ENCODE measurements around the gene PNMA8C. TPM values are rescaled to one million over a fixed set of nuclear protein-coding genes. Genes with fewer than 3 reads are reported as not detected.

The PNMA8C gene
- not detected for total RNA-seq

DNA sequence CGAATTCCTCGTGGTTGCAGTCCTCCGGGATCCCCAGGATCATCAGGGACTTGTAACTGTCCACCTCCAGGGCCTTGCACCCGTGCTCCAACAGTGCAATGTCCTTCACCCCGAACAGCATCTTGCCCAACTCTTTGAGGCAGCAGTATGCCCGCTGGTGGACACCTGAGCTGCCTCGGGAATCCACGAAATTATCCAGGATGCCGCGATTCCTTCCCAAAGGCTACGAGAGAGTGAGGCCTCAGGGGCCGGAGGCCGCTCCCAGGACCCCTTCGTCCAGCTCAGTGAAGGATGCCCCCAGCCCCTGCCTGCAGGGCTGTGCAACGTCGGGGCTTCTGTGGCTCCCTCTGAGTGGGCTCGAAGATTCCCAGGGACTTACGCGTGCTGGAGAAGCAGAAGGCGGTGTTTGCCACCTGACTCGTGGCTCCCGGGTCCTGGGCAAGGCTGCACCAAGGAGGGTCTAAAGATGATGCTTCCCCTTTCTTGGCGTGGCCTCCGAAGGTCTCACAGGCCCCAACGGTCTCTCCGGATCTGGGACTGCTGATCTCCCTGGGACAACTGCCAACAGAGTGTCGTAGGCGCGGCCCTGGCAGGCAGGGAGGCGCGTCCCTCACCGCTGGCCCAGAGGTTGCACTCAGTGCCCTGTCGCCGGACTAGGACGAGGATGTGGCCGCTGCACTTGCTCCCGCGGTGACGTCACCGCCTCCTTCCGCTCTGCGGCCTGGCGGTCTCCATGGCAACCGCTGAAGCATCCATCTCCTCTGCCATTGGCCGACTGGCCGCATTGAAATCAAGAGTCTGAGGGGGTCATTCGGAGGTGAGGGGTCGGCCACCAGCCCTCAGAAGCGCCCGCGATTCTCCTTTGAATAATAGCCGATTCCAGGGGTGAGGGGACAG is at the start of gene PNMA8C:
PNMA8C (minus strand) TSS at position 698 of the 897 bp plus-strand sequence; CDS start at position 121, 577 bp downstream.
- CTCF ChIA-PET: interaction anchor here (0.5 to 1.4 kb wide), 2 partner anchors 17 to 276 kb away, joined by 3 read pairs; no protein-coding TSS in a partner anchor
- Mint-ChIP-seq H3K36me3 (ENCODE audit: low read depth) (no peaks in the 10 kb centered on the region), H3K27ac (peak within 1 kb of the TSS; percentile 26), H3K4me3 (peak within 1 kb of the TSS; percentile 23), H3K9me3 (no peaks in the 10 kb centered on the region), H3K4me1 (peaks cover 26% of the 10 kb centered on the region), H3K27me3 (peaks cover 68% of the 10 kb centered on the region)
- peak; percentile 65 for DNase-seq
- POLR2A ChIA-PET: no interaction called here

DNA sequence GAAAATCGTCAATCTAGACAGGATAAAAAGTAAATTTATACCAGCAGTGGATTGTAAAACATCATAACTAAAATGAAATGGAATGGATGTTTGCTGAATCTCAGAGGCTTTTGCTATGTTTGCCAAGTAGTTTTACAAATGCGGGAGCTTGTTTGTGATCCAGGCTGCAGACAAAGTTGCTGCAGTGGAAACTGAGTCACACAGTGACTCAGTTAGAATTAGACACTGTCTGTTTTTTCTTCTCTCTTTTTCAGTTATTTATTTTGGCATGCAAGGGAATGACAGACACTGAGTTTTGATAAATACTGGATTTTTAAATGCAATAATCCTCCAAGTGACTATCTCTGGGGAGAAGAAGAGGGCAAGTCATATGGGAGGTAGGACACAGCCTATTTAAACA is 47.2 kb upstream of the PNMA8C start:
- Mint-ChIP-seq H3K4me1 (peaks cover 4% of the 10 kb centered on the region), H3K4me3 (no peak overlapping the region), H3K9me3 (no peaks in the 10 kb centered on the region), H3K27me3 (peaks cover 39% of the 10 kb centered on the region), H3K27ac (no peak overlapping the region), H3K36me3 (ENCODE audit: low read depth) (no peaks in the 10 kb centered on the region)
- no peak for DNase-seq
- ChIA-PET CTCF (no interaction called here), POLR2A (no interaction called here)

DNA sequence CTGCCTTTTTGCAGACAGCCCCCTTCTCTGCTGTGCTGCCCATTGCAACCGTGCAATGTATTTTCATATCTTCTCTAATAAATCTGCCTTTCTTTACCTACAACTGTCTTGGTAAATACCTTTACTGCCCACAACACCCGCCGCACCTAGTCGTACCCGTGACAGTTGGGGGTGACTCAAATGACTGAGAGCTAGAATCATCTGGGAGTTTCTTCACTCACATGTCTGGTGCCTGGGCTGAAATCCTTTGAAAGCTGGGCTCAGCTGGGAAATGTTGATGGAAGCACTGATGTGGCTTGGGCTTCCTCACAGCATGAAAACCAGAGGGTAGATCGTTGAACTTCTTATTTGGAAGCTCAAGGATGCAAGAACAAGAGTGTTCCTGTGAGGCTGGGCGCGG is 45.5 kb upstream of the PNMA8C start:
- Mint-ChIP-seq H3K27me3 (peaks cover 47% of the 10 kb centered on the region), H3K9me3 (no peaks in the 10 kb centered on the region), H3K36me3 (ENCODE audit: low read depth) (no peaks in the 10 kb centered on the region), H3K4me3 (no peak overlapping the region), H3K27ac (no peak overlapping the region), H3K4me1 (peaks cover 4% of the 10 kb centered on the region)
- CTCF ChIA-PET: interaction anchor here (0.6 to 1.2 kb wide), 4 partner anchors 9 to 366 kb away, joined by 3 read pairs; no protein-coding TSS in a partner anchor
- no peak for DNase-seq
- POLR2A ChIA-PET: no interaction called here

DNA sequence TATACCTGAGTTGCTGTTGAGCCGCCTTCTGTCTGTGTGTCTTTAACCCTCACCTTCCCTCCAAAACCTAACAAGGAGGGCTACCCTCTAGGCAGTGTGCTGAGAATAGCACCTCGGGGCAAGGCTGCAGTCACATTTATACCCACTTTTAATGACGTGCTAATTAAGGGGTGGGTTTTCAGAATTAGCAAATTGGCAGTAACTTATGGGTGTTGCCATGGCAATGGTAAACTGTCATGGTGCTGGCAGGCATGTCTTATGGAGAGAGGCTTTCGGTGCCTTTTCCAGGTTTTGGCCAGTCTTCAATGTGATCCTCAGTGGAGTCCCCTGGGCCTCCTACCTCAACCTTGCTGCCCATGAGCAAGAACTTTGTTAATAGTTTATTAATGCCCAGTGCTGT is 43.9 kb upstream of the PNMA8C start:
- ChIA-PET CTCF (no interaction called here), POLR2A (no interaction called here)
- H3K4me1 Mint-ChIP-seq: no peaks in the 10 kb centered on the region
- no peak overlapping the region for H3K27ac Mint-ChIP-seq
- H3K9me3 Mint-ChIP-seq: no peaks in the 10 kb centered on the region
- no peak overlapping the region for H3K4me3 Mint-ChIP-seq
- no peak for DNase-seq
- H3K27me3 Mint-ChIP-seq: peaks cover 44% of the 10 kb centered on the region
- no peaks in the 10 kb centered on the region for H3K36me3 Mint-ChIP-seq (ENCODE audit: low read depth)

DNA sequence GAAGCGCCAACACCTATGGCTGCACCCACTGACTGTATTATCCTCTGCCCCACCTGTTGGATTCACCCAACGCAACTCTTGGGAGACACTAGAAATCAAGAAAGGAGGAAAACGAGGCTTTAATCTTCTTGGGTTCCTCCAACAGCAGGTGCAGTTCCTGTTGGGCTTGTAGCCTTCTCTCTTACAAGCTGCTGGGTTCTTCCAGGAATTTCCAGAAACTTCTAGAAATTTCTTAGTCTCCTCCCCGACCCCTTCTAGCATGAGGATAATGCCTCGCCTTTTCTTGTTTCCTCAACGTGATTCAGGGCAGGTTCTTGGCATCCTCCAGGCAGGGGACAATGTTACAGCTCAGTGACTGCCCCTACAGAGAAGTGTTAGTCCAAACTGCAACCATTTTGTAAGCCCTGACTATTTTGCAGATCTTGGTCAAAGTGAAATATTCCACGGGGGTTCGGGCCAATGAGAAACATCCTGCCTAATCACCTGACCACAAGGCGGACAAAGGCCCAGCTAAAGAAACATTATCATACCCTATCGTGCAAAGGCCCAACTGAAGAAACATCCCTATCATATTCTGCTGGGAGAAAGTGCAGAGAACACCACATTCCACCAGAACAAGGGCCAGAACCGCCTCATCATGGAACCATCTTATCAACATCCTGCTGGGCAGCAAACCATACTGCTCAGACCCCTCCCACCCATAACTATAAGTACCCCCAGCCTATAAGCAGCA is 43.2 kb upstream of the PNMA8C start:
- H3K4me3 Mint-ChIP-seq: no peak overlapping the region
- H3K27ac Mint-ChIP-seq: no peak overlapping the region
- no peaks in the 10 kb centered on the region for H3K36me3 Mint-ChIP-seq (ENCODE audit: low read depth)
- H3K27me3 Mint-ChIP-seq: peaks cover 46% of the 10 kb centered on the region
- H3K4me1 Mint-ChIP-seq: no peaks in the 10 kb centered on the region
- POLR2A ChIA-PET: no interaction called here
- H3K9me3 Mint-ChIP-seq: no peaks in the 10 kb centered on the region
- DNase-seq: no peak
- CTCF ChIA-PET: no interaction called here

DNA sequence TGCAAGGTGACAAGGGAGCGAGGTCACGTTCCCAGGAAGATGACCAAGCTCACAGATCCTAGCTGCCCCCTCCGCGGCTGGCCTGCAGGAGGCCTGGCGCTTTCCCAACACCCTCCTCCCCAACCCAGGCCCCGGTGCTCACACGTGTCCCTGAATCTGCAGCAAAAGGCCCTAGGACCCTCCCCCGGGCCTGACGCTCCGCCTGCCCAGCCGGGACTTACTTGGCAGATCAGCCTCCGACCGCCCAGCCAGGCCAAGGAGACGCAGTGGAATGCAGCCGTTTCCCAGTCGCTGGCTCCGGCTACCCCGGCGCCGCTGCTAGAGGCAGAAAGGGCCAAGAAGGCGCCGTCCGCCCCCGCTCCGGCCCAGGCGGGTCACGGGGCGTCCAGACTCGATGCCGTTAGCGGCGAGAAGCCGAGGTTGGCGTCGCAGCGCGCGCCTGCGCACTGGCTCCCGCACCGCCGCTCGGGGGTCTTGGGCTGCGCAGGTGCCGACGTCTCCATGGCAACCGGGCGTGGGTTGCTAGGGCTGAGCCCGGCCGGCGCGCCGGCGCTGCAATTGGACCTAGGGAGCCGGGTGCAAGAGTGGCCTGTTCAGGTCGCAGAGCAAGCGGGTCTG is 42.5 kb upstream of the PNMA8C start, which contains the start of gene PNMA8A:
PNMA8A (minus strand) TSS at position 448 of the 618 bp plus-strand sequence. CDS start 528 bp downstream, outside the sequence.
- no peaks in the 10 kb centered on the region for H3K4me1 Mint-ChIP-seq

DNA sequence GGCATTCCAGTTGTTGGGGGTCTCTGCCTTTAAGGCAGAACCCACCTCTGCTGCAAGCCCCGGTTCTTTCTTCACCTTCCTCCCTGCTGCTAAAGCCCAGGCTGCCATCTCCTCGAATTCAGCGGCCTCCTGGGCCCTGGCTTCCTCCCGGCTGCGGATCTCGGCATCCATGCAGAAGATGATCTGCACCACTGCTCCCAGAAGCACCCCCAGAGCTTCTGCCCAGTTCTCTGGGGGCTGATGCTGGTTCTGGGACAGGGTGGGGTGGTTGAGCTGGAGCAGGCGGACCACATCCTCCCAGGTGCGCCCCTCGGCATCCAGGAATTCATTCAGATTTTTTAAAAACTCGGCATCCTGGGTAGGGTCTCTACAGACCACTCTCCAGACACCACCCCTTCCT is 41.6 kb upstream of the PNMA8C start:
- H3K27me3 Mint-ChIP-seq: peaks cover 43% of the 10 kb centered on the region
- H3K4me3 Mint-ChIP-seq: no peak overlapping the region
- H3K27ac Mint-ChIP-seq: no peak overlapping the region
- ChIA-PET CTCF (no interaction called here), POLR2A (no interaction called here)
- no peaks in the 10 kb centered on the region for H3K36me3 Mint-ChIP-seq (ENCODE audit: low read depth)
- no peaks in the 10 kb centered on the region for H3K4me1 Mint-ChIP-seq
- no peaks in the 10 kb centered on the region for H3K9me3 Mint-ChIP-seq
- DNase-seq: no peak

More for the DNA sequence above, 42.5 kb upstream of the PNMA8C start, which contains the start of gene PNMA8A:
- Mint-ChIP-seq H3K4me3 (no peak within 1 kb of the TSS), H3K27ac (no peak within 1 kb of the TSS), H3K36me3 (ENCODE audit: low read depth) (no peaks in the 10 kb centered on the region), H3K27me3 (peaks cover 46% of the 10 kb centered on the region), H3K9me3 (no peaks in the 10 kb centered on the region)
- CTCF ChIA-PET: no interaction called here
- POLR2A ChIA-PET: no interaction called here
- no peak for DNase-seq

DNA sequence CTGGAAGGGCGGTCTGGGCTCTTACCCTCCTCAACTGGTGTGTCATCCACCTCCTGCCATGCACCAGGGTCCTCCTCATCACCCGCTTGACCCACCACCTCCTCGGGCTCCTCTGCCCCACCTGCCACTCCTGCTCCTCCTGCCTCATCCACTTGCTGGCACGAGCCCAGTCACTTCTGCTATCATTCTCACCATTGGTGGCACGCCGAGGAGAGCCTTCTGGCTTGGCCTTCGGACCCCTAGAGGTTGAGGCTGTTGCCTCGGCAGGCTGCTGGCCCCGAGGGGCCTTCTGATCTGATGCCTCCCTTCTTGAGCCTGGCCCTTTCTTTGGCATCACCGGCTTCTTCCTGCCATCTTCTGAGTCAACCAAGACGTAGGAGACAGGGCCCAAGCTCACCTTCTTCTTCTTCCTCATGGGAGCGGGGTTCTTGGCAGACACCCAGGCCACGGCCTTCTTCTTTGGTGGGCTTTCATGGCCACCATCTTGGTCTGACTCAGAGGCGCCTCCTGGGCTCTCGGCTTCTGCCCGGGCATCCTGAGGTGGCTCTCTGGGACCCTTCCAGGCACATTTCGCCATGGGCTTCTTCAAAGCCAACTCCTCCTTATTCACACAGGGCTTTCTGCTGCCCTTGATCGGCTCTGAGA is 40.9 kb upstream of the PNMA8C start:
- ChIA-PET POLR2A (no interaction called here), CTCF (no interaction called here)
- no peak for DNase-seq
- Mint-ChIP-seq H3K27ac (no peak overlapping the region), H3K36me3 (ENCODE audit: low read depth) (no peaks in the 10 kb centered on the region), H3K27me3 (peaks cover 45% of the 10 kb centered on the region), H3K4me1 (no peaks in the 10 kb centered on the region), H3K4me3 (no peak overlapping the region), H3K9me3 (no peaks in the 10 kb centered on the region)

DNA sequence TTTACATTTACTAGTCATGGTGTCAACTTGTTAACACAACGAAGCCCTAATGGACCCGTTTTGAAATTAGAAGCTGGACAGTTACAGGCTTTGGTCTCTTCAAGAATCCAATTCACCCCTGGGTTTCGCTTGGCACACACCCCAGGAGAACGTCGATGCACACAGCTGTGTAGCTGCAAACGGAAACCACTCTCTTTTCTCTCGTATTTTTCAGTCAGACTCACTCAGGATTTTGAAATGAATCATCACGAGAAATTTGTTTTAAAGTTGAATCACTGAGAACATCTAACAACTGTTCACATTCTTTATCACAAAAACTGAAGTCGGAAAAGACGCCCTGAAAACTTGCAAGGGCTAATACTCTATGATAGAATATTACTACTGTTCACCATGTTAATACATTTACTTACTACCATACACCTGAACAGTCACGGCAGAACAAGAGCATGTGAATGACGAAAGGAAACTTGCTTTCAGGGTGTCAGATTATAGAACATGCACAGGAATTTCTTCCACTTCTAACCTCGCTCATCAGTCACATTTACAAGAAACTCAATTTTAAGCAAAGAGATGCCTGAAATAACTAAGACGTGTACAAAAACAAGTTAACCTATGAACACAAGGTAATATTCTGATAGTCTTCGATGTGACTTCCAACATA is 37.9 kb upstream of the PNMA8C start:
- ChIA-PET CTCF (interaction anchor here (1.6 kb wide), 1 partner anchor 71 kb away, joined by 4 read pairs; no protein-coding TSS in a partner anchor), POLR2A (no interaction called here)
- Mint-ChIP-seq H3K36me3 (ENCODE audit: low read depth) (no peaks in the 10 kb centered on the region), H3K9me3 (no peaks in the 10 kb centered on the region), H3K27ac (no peak overlapping the region), H3K4me1 (no peaks in the 10 kb centered on the region), H3K27me3 (peaks cover 21% of the 10 kb centered on the region), H3K4me3 (no peak overlapping the region)
- no peak for DNase-seq

DNA sequence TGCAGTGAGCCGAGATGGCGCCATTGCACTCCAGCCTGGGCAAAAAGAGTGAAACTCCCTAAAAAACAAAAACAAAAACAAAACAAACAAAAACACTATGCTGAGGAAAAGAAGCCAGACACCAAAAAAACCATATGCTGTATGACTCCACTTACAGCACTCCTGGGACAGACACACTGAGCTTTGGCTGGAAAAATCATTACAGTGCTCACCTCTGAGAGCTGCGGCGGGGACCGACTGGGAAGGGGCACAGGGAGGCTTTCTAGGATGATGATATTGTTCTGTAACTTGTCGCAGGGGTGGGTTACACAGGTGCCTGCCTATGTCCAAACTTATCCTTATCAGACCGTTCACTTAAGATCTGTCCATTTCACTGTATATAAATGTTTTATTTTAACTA is 34.8 kb upstream of the PNMA8C start:
- CTCF ChIA-PET: interaction anchor here (0.6 kb wide), 1 partner anchor 110 kb away, joined by 3 read pairs; no protein-coding TSS in a partner anchor
- no peaks in the 10 kb centered on the region for H3K9me3 Mint-ChIP-seq
- POLR2A ChIA-PET: no interaction called here

DNA sequence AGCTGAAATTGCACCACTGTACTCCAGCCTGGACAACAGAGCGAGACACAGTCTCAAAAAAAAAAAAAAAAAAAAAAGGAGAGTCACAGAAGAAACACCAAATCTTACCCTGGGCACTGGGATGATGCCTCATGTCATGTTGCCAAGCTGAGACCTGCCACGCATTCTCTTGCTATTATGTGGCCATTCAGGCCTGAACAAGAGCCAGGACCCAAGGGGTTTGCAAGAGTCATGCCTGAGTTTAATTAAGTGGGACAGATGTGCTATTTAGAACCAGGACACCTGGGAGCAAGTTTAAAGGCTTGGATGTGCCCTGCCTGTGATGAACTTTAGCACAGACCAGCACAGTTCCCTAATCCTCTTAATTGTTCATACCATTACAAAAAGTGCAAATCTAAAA is 32.8 kb upstream of the PNMA8C start:
- ChIA-PET POLR2A (no interaction called here), CTCF (no interaction called here)
- DNase-seq: no peak
- Mint-ChIP-seq H3K36me3 (ENCODE audit: low read depth) (no peaks in the 10 kb centered on the region), H3K27ac (no peak overlapping the region), H3K27me3 (peaks cover 14% of the 10 kb centered on the region), H3K4me3 (no peak overlapping the region), H3K9me3 (no peaks in the 10 kb centered on the region), H3K4me1 (no peaks in the 10 kb centered on the region)

More for the DNA sequence above, 34.8 kb upstream of the PNMA8C start:
- Mint-ChIP-seq H3K27ac (no peak overlapping the region), H3K4me1 (no peaks in the 10 kb centered on the region), H3K4me3 (no peak overlapping the region), H3K27me3 (peaks cover 10% of the 10 kb centered on the region), H3K36me3 (ENCODE audit: low read depth) (no peaks in the 10 kb centered on the region)
- DNase-seq: no peak

DNA sequence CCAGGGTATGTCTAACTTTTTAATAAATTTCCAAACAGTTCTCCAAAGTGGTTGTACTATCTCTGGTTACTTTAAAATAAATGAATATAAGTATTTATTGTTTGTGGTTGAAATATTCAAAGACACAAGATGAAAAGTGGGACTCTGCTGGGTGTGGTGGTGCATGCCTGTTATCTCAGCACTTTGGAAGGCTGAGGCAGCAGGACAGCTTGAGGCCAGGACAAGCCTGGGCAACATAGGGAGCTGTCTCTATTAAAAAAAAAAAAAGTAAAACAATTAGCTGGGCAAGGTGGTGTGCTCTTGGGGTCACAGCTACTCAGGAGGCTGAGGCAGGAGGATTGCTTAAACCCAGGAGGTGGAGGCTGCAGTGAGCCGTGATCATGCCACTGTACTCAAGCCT is 32.2 kb upstream of the PNMA8C start:
- CTCF ChIA-PET: no interaction called here
- no peaks in the 10 kb centered on the region for H3K4me1 Mint-ChIP-seq

More for the DNA sequence above, 32.2 kb upstream of the PNMA8C start:
- no peak for DNase-seq
- POLR2A ChIA-PET: no interaction called here
- Mint-ChIP-seq H3K36me3 (ENCODE audit: low read depth) (no peaks in the 10 kb centered on the region), H3K4me3 (no peak overlapping the region), H3K27me3 (peaks cover 19% of the 10 kb centered on the region), H3K27ac (no peak overlapping the region), H3K9me3 (no peaks in the 10 kb centered on the region)
